Measurements from ENCODE around the gene NUP188.
A peak's percentile ranks its signal among the peaks of the same experiment; 100 is the strongest.
"Not testable (repeated sequence)": the region's sequence is repeated elsewhere in the genome, so short reads cannot be mapped to it uniquely, and the experiment has no call there.

The NUP188 gene

GRCh38 chr9:129028192-129028966, 80.9 kb downstream of the NUP188 start, which contains the start of gene SH3GLB2:
SH3GLB2 (minus strand) TSS chr9:129028331; CDS start chr9:129028154, 177 bp downstream.
- peak; percentile 92 for DNase-seq (ENCODE audit: low read depth)

GRCh38 chr9:129030191-129030590, 82.7 kb downstream of the NUP188 start:
- no peak for DNase-seq (ENCODE audit: low read depth)

GRCh38 chr9:129031514-129031913, 84.0 kb downstream of the NUP188 start:
- no peak for DNase-seq (ENCODE audit: low read depth)

GRCh38 chr9:129032541-129033159, 85.2 kb downstream of the NUP188 start:
- DNase-seq (ENCODE audit: low read depth) = no peak

- no peak for DNase-seq (ENCODE audit: low read depth)
These were observed 85.7 kb downstream of the NUP188 start for GRCh38 chr9:129033216-129033615.

GRCh38 chr9:129035838-129036237, 88.3 kb downstream of the NUP188 start:
- DNase-seq (ENCODE audit: low read depth) = not testable (repeated sequence)

- peak; percentile 91 for DNase-seq (ENCODE audit: low read depth)
These were observed 88.9 kb downstream of the NUP188 start, which contains the start of gene MIGA2 for GRCh38 chr9:129036241-129036922. MIGA2 (plus strand) TSS chr9:129036626; CDS start chr9:129040595, 3,969 bp downstream.

GRCh38 chr9:129036923-129037766, 89.6 kb downstream of the NUP188 start:
- DNase-seq (ENCODE audit: low read depth) = no peak

- DNase-seq (ENCODE audit: low read depth) = no peak
These were observed 90.2 kb downstream of the NUP188 start for GRCh38 chr9:129037767-129038098.

- DNase-seq (ENCODE audit: low read depth) = no peak
These were observed 90.8 kb downstream of the NUP188 start for GRCh38 chr9:129038109-129038852.

- DNase-seq (ENCODE audit: low read depth) = no peak
These were observed 92.7 kb downstream of the NUP188 start for GRCh38 chr9:129040113-129040643.

GRCh38 chr9:129042016-129042415, 94.5 kb downstream of the NUP188 start:
- DNase-seq (ENCODE audit: low read depth) = no peak

- DNase-seq (ENCODE audit: low read depth) = no peak
These were observed 105.1 kb downstream of the NUP188 start for GRCh38 chr9:129052592-129052991.

- no peak for DNase-seq (ENCODE audit: low read depth)
These were observed 105.5 kb downstream of the NUP188 start for GRCh38 chr9:129053020-129053419.

- no peak for DNase-seq (ENCODE audit: low read depth)
These were observed 106.8 kb downstream of the NUP188 start for GRCh38 chr9:129054163-129054851.

Measured in stimulated activated CD8-positive, alpha-beta memory T cell treated with anti-CD3 and anti-CD28 coated beads, Interleukin-12 subunit alpha, Interleukin-12 subunit beta, amount 100 ng/mL, for 1 hour (primary cell).